Measurements from ENCODE around the gene CTNNBL1. TPM values are rescaled to one million over a fixed set of nuclear protein-coding genes. Genes with fewer than 3 reads are reported as not detected.

The CTNNBL1 gene
- total RNA-seq, 1 donor from 2014 or later = 58.0 TPM

DNA sequence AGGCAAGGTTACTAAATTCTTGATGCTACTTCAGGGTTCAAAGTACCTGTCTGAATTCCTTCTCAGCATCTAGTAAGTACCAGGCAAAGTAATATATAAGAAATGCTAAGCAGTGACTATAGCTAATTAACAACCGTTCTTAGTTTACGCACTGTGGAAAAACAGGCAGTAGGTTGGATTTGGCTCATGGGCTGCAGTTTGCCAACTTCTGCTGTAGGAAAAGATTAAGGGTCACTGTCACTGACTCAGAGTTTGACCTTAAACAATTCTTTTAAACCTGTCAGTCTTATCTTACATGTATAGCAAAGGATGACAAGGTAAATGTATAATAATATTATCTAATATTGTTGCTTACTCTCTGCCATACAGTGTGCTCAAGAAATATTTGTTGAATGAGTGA, 42.3 kb downstream of the CTNNBL1 start:
- no peak overlapping the region for H3K4me3 Mint-ChIP-seq (ENCODE audit: unreplicated experiment)
- peaks cover 9% of the 10 kb centered on the region for H3K36me3 Mint-ChIP-seq (ENCODE audit: unreplicated experiment)
- peaks cover 21% of the 10 kb centered on the region for H3K4me1 Mint-ChIP-seq (ENCODE audit: low read depth, unreplicated experiment)
- H3K9me3 Mint-ChIP-seq (ENCODE audit: unreplicated experiment) = peaks cover 2% of the 10 kb centered on the region
- H3K27me3 Mint-ChIP-seq (ENCODE audit: unreplicated experiment) = no peaks in the 10 kb centered on the region
- no peak for DNase-seq
- no peak overlapping the region for H3K27ac Mint-ChIP-seq (ENCODE audit: unreplicated experiment)
- TF ChIP-seq, protein P1, sequence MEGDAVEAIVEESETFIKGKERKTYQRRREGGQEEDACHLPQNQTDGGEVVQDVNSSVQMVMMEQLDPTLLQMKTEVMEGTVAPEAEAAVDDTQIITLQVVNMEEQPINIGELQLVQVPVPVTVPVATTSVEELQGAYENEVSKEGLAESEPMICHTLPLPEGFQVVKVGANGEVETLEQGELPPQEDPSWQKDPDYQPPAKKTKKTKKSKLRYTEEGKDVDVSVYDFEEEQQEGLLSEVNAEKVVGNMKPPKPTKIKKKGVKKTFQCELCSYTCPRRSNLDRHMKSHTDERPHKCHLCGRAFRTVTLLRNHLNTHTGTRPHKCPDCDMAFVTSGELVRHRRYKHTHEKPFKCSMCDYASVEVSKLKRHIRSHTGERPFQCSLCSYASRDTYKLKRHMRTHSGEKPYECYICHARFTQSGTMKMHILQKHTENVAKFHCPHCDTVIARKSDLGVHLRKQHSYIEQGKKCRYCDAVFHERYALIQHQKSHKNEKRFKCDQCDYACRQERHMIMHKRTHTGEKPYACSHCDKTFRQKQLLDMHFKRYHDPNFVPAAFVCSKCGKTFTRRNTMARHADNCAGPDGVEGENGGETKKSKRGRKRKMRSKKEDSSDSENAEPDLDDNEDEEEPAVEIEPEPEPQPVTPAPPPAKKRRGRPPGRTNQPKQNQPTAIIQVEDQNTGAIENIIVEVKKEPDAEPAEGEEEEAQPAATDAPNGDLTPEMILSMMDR (IDR thresholded peaks at IDR 0.05; ENCODE audit: partially characterized antibody, unreplicated experiment) = no peak

DNA sequence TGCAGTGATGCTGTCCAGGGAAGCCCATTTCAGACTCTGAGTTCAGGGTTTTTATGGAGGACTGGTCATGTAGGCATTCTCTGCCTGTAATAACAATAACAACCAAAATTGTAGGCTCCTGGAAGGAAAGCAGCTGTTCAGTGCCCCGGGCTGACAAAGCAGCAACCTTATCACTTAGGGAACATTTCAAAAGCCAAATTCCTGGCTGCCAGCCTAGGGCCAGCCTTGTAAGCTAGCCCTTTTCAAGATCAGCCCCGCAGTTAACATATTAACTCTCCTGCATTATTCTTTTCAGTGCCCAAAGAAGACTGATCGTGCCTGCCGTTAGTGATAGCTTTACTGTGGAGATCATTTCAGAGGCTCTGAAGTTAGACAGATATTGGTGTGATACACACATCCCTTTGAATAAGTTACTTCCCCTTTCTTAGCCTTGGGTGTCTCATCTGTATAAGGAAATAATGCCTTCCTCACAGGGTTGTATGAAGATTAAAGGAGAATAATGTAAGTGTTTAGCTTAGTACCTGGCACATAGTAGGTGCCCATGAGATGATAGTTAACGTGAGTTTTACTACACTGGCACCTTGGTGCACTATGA, 44.1 kb downstream of the CTNNBL1 start:
- Mint-ChIP-seq H3K36me3 (ENCODE audit: unreplicated experiment) (peaks cover 9% of the 10 kb centered on the region), H3K27me3 (ENCODE audit: unreplicated experiment) (no peaks in the 10 kb centered on the region), H3K9me3 (ENCODE audit: unreplicated experiment) (peaks cover 2% of the 10 kb centered on the region), H3K4me3 (ENCODE audit: unreplicated experiment) (no peak overlapping the region), H3K27ac (ENCODE audit: unreplicated experiment) (no peak overlapping the region), H3K4me1 (ENCODE audit: low read depth, unreplicated experiment) (peaks cover 19% of the 10 kb centered on the region)
- DNase-seq = no peak
- TF ChIP-seq, protein P1 (IDR thresholded peaks at IDR 0.05; ENCODE audit: partially characterized antibody, unreplicated experiment) = no peak

DNA sequence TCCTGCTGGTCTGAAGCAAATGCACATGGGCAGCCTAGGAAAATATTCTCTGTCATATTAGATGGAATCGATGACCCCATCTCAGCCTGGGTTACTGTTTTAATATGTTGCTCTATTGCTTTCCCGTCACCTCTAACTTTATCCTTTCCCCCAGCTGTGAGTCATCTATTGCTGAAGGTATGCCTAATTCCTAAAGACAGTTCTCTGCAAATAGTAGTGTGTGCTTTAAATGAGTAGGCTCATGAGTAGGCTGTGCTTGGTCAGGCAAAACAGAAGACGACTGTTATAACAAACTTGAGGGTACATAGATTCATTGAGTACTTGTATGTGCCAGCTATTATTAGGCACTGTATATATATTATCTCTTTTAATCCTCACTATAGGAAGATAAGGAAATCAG, 47.2 kb downstream of the CTNNBL1 start:
- Mint-ChIP-seq H3K4me1 (ENCODE audit: low read depth, unreplicated experiment) (peaks cover 16% of the 10 kb centered on the region), H3K27me3 (ENCODE audit: unreplicated experiment) (peaks cover 4% of the 10 kb centered on the region), H3K27ac (ENCODE audit: unreplicated experiment) (no peak overlapping the region), H3K9me3 (ENCODE audit: unreplicated experiment) (peaks cover 3% of the 10 kb centered on the region), H3K36me3 (ENCODE audit: unreplicated experiment) (peaks cover 9% of the 10 kb centered on the region), H3K4me3 (ENCODE audit: unreplicated experiment) (no peak overlapping the region)
- TF ChIP-seq, protein P1 (IDR thresholded peaks at IDR 0.05; ENCODE audit: partially characterized antibody, unreplicated experiment) = no peak
- DNase-seq = no peak

DNA sequence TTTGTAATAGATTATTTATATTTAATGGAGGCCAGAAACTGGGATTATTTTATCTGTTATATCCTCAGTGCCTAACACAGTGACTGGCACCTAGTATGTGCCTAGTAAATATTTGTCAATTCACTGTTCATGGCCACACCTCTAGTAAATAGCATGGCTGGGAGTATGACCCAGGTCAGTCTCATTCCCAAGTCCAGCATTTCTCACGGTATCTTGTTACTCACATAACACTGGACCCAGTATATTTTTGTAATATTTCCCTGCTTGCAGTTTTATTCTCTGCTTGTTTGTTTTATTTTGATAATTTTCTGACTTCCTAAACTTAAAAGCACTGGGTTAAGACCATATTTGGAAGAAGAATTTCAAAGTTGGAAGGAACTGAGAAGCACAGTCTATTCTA, 47.7 kb downstream of the CTNNBL1 start:
- Mint-ChIP-seq H3K36me3 (ENCODE audit: unreplicated experiment) (peaks cover 9% of the 10 kb centered on the region), H3K4me1 (ENCODE audit: low read depth, unreplicated experiment) (peaks cover 20% of the 10 kb centered on the region), H3K27me3 (ENCODE audit: unreplicated experiment) (peaks cover 4% of the 10 kb centered on the region), H3K9me3 (ENCODE audit: unreplicated experiment) (peaks cover 3% of the 10 kb centered on the region), H3K4me3 (ENCODE audit: unreplicated experiment) (no peak overlapping the region), H3K27ac (ENCODE audit: unreplicated experiment) (no peak overlapping the region)
- DNase-seq = no peak
- TF ChIP-seq, protein P1 (IDR thresholded peaks at IDR 0.05; ENCODE audit: partially characterized antibody, unreplicated experiment) = no peak

DNA sequence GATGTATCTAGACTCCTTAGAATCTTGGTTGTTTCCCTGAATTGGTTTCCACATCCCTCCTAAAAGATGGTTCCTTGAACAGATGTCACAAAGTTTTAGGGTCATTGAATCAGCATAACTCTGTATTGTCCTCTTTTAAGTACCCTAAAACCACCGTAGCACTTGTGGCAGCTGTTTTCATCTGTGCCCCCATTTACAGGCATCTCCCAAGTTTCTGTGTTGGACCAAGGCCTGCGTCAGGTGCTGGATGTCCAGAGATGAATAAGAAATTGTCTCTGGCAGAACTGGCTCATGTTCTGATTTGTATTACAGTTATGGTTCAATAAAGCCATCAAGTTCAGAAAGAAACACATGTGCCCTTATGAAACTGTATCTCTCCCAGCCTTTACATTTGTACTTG, 48.3 kb downstream of the CTNNBL1 start:
- Mint-ChIP-seq H3K9me3 (ENCODE audit: unreplicated experiment) (peaks cover 3% of the 10 kb centered on the region), H3K4me1 (ENCODE audit: low read depth, unreplicated experiment) (peaks cover 20% of the 10 kb centered on the region), H3K27ac (ENCODE audit: unreplicated experiment) (no peak overlapping the region), H3K36me3 (ENCODE audit: unreplicated experiment) (peaks cover 9% of the 10 kb centered on the region), H3K4me3 (ENCODE audit: unreplicated experiment) (no peak overlapping the region), H3K27me3 (ENCODE audit: unreplicated experiment) (peaks cover 4% of the 10 kb centered on the region)
- TF ChIP-seq, protein P1 (IDR thresholded peaks at IDR 0.05; ENCODE audit: partially characterized antibody, unreplicated experiment) = no peak
- DNase-seq = no peak

All from glutamatergic neuron (in vitro differentiated cells).